GM18951 (cell line): Measurements from ENCODE around the gene NMNAT2.

Experiments
- POLR2A ChIP-seq: IDR thresholded peaks from 4 replicates; pipeline ENCODE4 v1.6.1; 2011; ENCODE audit warnings: mild to moderate bottlenecking; ENCODE audit not compliant: insufficient read length, insufficient read depth; ENCODE audit errors: extremely low read depth
- in situ Hi-C: fragments of 300-500 bp; cut with MboI; formaldehyde crosslinking; loops from one replicate; pipeline ENCODE4 v1.12.0; 2022; ENCODE audit warnings: low sequenced_read_pairs, mixed read lengths, inconsistent platforms; ENCODE audit not compliant: unreplicated experiment

NMNAT2 gene

DNA sequence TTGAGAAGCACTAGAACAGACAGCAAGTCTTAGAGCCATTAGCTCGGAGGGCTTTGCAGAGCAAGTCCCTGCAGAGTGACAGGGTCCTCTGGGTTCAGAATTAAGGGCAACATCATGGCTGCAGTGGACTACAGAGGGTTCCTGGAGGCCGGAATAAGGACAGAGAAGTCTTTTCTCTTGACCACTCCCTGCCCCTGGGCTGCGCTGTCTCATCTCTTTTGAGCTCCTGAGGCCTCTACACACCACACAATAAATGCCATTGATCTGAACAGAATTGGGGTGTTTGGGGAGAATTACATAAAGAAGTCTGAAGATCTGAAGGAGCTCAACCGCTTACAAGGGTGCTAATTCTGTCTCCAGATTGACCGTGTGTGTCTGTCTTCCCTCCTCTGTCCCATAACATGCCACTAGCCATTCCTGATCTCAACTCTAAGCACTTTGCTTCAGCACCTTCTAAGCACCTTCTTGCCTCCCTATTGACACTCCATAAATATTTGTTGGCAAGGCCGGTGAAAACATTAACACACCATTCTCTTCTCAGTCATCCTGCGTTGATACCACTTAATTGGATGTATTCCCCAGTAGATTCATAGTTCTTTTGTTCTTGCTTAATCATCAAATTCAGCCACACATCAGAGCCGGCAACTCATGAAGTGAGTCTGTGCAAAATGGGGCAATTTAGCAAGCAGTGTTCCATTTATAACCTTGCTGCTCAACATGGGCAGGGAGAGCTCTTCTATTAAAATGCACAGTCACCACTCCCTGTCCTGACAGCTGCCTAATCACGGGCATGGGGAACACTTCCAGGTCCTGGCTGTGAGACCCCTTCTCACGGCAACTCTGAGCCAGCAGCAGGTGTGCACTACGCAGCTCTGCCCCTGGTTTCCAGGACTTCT is 49.7 kb downstream of the NMNAT2 start:
- no peak for TF ChIP-seq POLR2A
- in situ Hi-C loops: no loop called here

GRCh38 chr1:183366116-183366515 is 52.1 kb downstream of the NMNAT2 start:
- in situ Hi-C loops: no loop called here
- no peak for TF ChIP-seq POLR2A

- in situ Hi-C loops: no loop called here
- no peak for TF ChIP-seq POLR2A
These were observed 52.5 kb downstream of the NMNAT2 start for GRCh38 chr1:183365676-183366075.

GRCh38 chr1:183365093-183365492 is 53.1 kb downstream of the NMNAT2 start:
- in situ Hi-C loops: no loop called here
- TF ChIP-seq POLR2A: no peak

DNA sequence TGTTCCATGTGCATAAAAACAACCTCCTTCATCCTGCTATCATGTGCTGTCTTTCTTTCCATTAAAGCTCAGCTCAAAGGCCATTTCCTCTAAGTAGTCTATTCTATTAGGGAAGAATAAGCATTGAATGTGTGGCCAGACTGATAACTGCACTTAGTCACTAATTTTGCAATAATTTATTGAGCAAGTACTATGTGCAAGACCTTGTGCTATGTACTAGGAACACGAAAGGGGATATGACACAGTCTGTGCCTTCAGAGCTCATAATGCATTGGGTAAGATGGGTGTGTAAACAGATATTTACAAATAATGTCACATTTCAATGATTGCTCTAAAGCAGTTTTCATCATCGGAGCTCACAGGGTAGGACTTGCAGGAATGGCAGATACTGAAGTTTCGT is 54.2 kb downstream of the NMNAT2 start:
- no peak for TF ChIP-seq POLR2A
- in situ Hi-C loops: no loop called here

DNA sequence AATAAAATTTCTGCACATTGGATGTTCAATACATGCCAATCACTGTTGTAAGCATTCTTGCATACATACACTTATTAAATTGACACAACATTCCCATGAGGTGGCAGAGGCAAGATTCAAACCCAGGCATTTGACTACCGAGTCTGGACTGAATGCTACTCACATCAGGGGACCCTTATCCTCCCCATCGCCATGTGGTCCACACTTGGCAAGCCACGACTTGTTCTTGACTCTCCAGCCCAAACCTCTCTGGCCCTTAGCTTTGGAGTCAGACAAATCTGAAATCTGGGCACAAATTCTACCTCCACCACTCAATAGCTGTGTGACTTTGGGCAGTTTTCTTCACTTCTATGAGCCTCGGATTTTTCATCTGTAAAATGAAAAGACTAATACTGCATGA is 57.1 kb downstream of the NMNAT2 start:
- in situ Hi-C loops: no loop called here
- no peak for TF ChIP-seq POLR2A

DNA sequence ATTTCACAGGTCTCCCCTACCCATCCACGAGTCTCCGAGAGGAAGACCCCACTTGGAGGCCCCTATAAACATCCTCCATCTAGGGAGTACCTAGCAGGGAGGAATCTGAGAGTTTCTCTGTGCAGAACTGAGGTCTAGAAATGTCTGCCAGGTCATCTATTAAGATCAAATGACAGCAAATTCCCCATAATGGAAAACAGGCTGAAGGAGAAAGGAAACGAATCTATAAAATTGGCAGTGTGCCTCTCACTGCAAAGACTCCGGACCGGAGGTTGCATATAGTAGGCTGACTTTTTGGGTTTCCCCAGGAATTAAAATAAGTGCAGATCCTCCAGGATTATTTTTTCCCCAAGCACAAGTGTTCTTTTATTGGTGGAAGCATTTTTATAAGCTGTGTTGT is 57.7 kb downstream of the NMNAT2 start:
- in situ Hi-C loops: no loop called here
- no peak for TF ChIP-seq POLR2A

- TF ChIP-seq POLR2A: no peak
- in situ Hi-C loops: no loop called here
These were observed 61.5 kb downstream of the NMNAT2 start for GRCh38 chr1:183356534-183357182.

DNA sequence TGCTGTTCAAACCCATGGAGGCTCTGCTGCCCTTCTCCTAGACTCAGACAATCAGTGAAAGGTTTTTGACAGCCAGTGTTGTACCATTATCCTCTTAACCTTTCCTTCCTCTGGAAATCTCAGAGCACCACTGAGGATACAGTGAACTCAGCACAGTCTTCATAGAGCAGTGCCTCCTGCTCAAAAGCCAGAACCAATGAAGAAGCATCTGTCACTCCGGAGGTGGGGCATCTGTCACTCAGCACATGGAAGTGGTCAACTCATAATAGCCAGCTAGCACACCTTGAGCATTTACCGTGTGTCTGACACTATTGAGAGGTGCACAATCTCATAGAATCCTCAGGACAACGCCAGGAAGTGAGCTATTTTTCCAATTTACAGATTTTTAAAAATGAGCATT is 62.4 kb downstream of the NMNAT2 start:
- TF ChIP-seq POLR2A: no peak
- in situ Hi-C loops: no loop called here

DNA sequence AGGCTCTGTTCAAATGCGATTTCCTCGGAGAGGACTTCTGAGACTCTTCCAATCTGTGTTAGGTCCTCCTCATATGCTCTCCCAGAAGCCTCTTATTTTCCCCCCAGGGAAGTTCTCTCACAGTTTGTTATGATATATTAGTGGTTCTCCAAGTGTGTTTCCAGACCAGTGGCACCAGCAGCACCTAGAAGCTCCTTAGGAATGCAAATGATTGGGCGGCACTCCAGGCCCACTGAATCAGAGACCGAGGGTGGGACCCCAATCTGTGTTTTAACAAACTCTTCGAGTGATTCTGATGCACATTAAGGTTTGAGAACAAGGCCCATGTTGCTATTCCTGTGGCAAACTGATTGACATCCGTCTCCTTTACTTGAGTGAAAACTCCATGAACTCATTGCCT is 63.0 kb downstream of the NMNAT2 start:
- in situ Hi-C loops: no loop called here
- TF ChIP-seq POLR2A: no peak

DNA sequence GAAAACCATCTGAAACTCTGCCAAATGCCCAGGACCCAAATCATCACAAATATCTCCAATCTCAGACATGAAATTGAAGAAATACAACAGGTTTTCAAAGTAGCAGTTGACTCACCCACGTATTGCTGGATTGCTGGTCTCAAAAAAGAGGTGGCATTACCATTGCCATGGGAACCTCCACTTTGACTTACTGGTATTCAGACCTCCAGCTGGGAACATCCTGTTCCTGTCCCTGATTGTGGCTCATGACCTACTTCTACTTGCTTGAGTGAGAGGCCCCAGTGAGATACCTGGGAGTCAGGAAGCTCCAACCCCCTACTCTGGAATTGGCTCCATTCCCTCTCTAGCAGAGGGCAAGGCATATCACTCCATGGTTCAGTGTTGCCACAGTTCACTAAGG is 64.6 kb downstream of the NMNAT2 start:
- no peak for TF ChIP-seq POLR2A
- in situ Hi-C loops: no loop called here

GRCh38 chr1:183349201-183349711 is 68.9 kb downstream of the NMNAT2 start:
- in situ Hi-C loops: no loop called here
- TF ChIP-seq POLR2A: no peak

DNA sequence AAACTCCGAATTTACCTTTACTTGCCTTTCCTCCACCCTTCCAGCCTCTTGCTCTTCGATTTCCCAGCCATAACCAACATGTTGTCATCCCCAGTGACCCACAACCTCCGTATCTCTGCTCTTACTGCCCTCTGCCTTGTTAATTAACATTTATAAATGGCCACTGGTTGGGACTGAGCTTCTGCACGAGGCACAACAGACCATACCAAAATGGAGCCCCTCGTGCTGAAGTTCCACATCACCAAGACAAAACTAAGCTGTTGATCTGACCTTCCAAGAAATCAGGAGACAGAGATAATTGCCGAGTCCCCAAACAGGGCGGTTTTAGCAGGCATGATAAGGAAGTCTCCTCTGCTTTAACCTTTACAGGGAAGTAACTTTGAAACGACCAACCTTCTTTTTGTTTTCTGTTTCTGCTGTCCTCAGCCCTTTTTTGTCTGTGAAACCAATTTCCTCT is 71.9 kb downstream of the NMNAT2 start:
- in situ Hi-C loops: no loop called here
- TF ChIP-seq POLR2A: no peak

DNA sequence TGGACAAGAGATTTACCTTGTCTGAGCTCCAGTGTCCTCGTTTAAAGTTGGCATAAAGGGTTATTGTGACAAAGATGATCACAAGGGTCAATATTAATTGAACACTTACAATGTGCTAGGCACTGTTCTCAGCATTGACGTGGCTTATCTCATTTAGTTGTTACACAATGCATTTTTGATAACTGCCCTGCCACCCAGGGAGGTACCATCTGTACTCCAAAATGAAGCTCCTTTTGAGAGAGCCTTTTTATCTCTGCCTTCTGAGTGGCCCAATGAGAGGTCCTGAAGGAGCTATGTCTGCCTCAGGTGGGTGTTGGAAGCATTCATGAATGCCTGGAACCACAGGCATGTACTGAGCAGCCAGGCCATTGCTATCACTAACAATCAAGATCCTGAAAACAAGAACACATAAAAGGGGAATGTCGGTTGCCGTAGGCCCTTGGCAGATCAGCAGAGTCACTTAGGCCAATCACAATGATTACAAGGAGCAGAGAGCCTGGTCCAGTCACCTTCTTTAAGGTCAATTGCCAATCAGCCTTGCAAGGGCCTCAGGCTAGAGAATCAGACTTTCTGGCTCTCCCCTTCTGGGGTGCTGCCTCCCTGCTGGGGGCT is 78.5 kb downstream of the NMNAT2 start:
- TF ChIP-seq POLR2A: no peak
- in situ Hi-C loops: no loop called here
